IgD-negative memory B cell (primary cell): ENCODE measurements around the gene DCPS. TPM values are rescaled to one million over a fixed set of nuclear protein-coding genes. Genes with fewer than 3 reads are reported as not detected.
"Not testable (repeated sequence)": the region's sequence is repeated elsewhere in the genome, so short reads cannot be mapped to it uniquely, and the experiment has no call there.

Experiments used
- H3K27ac Mint-ChIP-seq, 3 donors: one replicate each; pipeline ENCODE4 v1.8.0; 2020 to 2022; ENCODE audit warnings: mild to moderate bottlenecking in 3 of 3, mixed read lengths in 3 of 3, moderate library complexity in 1 of 3
- H3K27me3 Mint-ChIP-seq: one replicate; pipeline ENCODE4 v1.8.0; 2021; ENCODE audit warnings: mixed read lengths
- H3K36me3 Mint-ChIP-seq: one replicate; pipeline ENCODE4 v1.8.0; 2020; ENCODE audit warnings: mild to moderate bottlenecking, mixed read lengths
- H3K4me1 Mint-ChIP-seq, 3 donors: one replicate each; pipeline ENCODE4 v1.8.0; 2020 to 2022; ENCODE audit warnings: mixed read lengths in 3 of 3, mild to moderate bottlenecking in 1 of 3
- H3K4me3 Mint-ChIP-seq, 4 donors: one replicate each; pipeline ENCODE4 v1.8.0; 2020 to 2022; ENCODE audit warnings: mild to moderate bottlenecking in 4 of 4, mixed read lengths in 4 of 4, moderate library complexity in 3 of 4
- H3K9me3 Mint-ChIP-seq, 3 donors: one replicate each; pipeline ENCODE4 v1.8.0; 2020 to 2021; ENCODE audit warnings: mixed read lengths in 3 of 3, mild to moderate bottlenecking in 1 of 3
- polyA plus RNA-seq: library from polyadenylated mRNA; unstranded; fragments of 300-500 nt; fragmentation: Illumina TruSeq; gene quantifications from one replicate; pipeline ENCODE4 v1.2.3, GENCODE V29; 2021

The DCPS gene
- polyA plus RNA-seq, 1 donor from 2014 or later = 76.9 TPM

- not testable (repeated sequence) for H3K36me3 Mint-ChIP-seq, H3K9me3 Mint-ChIP-seq, H3K4me3 Mint-ChIP-seq, H3K27me3 Mint-ChIP-seq, H3K27ac Mint-ChIP-seq, H3K4me1 Mint-ChIP-seq
Measured at GRCh38 chr11:126381960-126382359, 78.1 kb downstream of the DCPS start.

GRCh38 chr11:126382641-126383040 is 78.8 kb downstream of the DCPS start:
- H3K27ac Mint-ChIP-seq, H3K9me3 Mint-ChIP-seq, H3K4me1 Mint-ChIP-seq: not testable (repeated sequence)

GRCh38 chr11:126383339-126384335 is 79.8 kb downstream of the DCPS start:
- Mint-ChIP-seq H3K4me1 (no peaks in the 10 kb centered on the region), H3K36me3 (no peaks in the 10 kb centered on the region), H3K27ac (no peak overlapping the region), H3K9me3 (peaks cover 0 to 2% (median 0%) of the 10 kb centered on the region in 3 donors), H3K27me3 (no peaks in the 10 kb centered on the region), H3K4me3 (no peak overlapping the region)

More at GRCh38 chr11:126382641-126383040, 78.8 kb downstream of the DCPS start:
- not testable (repeated sequence) for H3K27me3 Mint-ChIP-seq, H3K36me3 Mint-ChIP-seq, H3K4me3 Mint-ChIP-seq

- H3K27ac Mint-ChIP-seq = peak overlapping the region in 1 of 3 donors; percentile 62
- no peak overlapping the region for H3K4me3 Mint-ChIP-seq
- no peaks in the 10 kb centered on the region for H3K4me1 Mint-ChIP-seq
- H3K36me3 Mint-ChIP-seq = no peaks in the 10 kb centered on the region
- H3K27me3 Mint-ChIP-seq = no peaks in the 10 kb centered on the region
- H3K9me3 Mint-ChIP-seq = no peaks in the 10 kb centered on the region
Measured at GRCh38 chr11:126384449-126385070, 80.7 kb downstream of the DCPS start.

- Mint-ChIP-seq H3K27me3 (peaks cover 1% of the 10 kb centered on the region), H3K36me3 (peaks cover 2% of the 10 kb centered on the region), H3K4me1 (no peaks in the 10 kb centered on the region), H3K4me3 (no peak overlapping the region), H3K27ac (no peak overlapping the region), H3K9me3 (no peaks in the 10 kb centered on the region)
Measured at GRCh38 chr11:126385991-126386728, 82.3 kb downstream of the DCPS start.

- not testable (repeated sequence) for H3K9me3 Mint-ChIP-seq, H3K4me3 Mint-ChIP-seq, H3K36me3 Mint-ChIP-seq, H3K27me3 Mint-ChIP-seq, H3K4me1 Mint-ChIP-seq
- peak overlapping the region in 1 of 3 donors; percentile 62 for H3K27ac Mint-ChIP-seq
Measured at GRCh38 chr11:126386729-126387071, 82.8 kb downstream of the DCPS start.

GRCh38 chr11:126387857-126388256 is 84.0 kb downstream of the DCPS start:
- no peaks in the 10 kb centered on the region for H3K9me3 Mint-ChIP-seq
- peaks cover 0 to 9% (median 7%) of the 10 kb centered on the region in 3 donors for H3K4me1 Mint-ChIP-seq

GRCh38 chr11:126390272-126390867 is 86.5 kb downstream of the DCPS start:
- peaks cover 2% of the 10 kb centered on the region for H3K36me3 Mint-ChIP-seq
- H3K9me3 Mint-ChIP-seq = no peaks in the 10 kb centered on the region
- H3K27me3 Mint-ChIP-seq = peaks cover 9% of the 10 kb centered on the region
- H3K27ac Mint-ChIP-seq = no peak overlapping the region
- H3K4me1 Mint-ChIP-seq = peaks cover 0 to 9% (median 7%) of the 10 kb centered on the region in 3 donors
- no peak overlapping the region for H3K4me3 Mint-ChIP-seq

More at GRCh38 chr11:126387857-126388256, 84.0 kb downstream of the DCPS start:
- H3K4me3 Mint-ChIP-seq = no peak overlapping the region
- H3K27ac Mint-ChIP-seq = no peak overlapping the region
- H3K27me3 Mint-ChIP-seq = peaks cover 9% of the 10 kb centered on the region
- peaks cover 2% of the 10 kb centered on the region for H3K36me3 Mint-ChIP-seq

GRCh38 chr11:126391286-126391954 is 87.6 kb downstream of the DCPS start:
- Mint-ChIP-seq H3K4me1 (peaks cover 0 to 9% (median 7%) of the 10 kb centered on the region in 3 donors), H3K36me3 (peaks cover 2% of the 10 kb centered on the region), H3K27ac (no peak overlapping the region), H3K9me3 (no peaks in the 10 kb centered on the region), H3K4me3 (no peak overlapping the region), H3K27me3 (peaks cover 9% of the 10 kb centered on the region)

- H3K36me3 Mint-ChIP-seq = peaks cover 2% of the 10 kb centered on the region
- H3K4me3 Mint-ChIP-seq = no peak overlapping the region
- H3K4me1 Mint-ChIP-seq = peaks cover 0 to 9% (median 7%) of the 10 kb centered on the region in 3 donors
- H3K27me3 Mint-ChIP-seq = peaks cover 9% of the 10 kb centered on the region
- H3K9me3 Mint-ChIP-seq = no peaks in the 10 kb centered on the region
- H3K27ac Mint-ChIP-seq = no peak overlapping the region
Measured at GRCh38 chr11:126391970-126392632, 88.2 kb downstream of the DCPS start.

GRCh38 chr11:126392633-126393013 is 88.8 kb downstream of the DCPS start:
- H3K36me3 Mint-ChIP-seq = peaks cover 2% of the 10 kb centered on the region
- H3K27ac Mint-ChIP-seq = no peak overlapping the region
- H3K27me3 Mint-ChIP-seq = peaks cover 9% of the 10 kb centered on the region
- H3K9me3 Mint-ChIP-seq = no peaks in the 10 kb centered on the region
- peaks cover 0 to 9% (median 7%) of the 10 kb centered on the region in 3 donors for H3K4me1 Mint-ChIP-seq
- no peak overlapping the region for H3K4me3 Mint-ChIP-seq

GRCh38 chr11:126393143-126393542 is 89.3 kb downstream of the DCPS start:
- H3K4me3 Mint-ChIP-seq = no peak overlapping the region
- peaks cover 2% of the 10 kb centered on the region for H3K36me3 Mint-ChIP-seq
- H3K9me3 Mint-ChIP-seq = no peaks in the 10 kb centered on the region
- peaks cover 9% of the 10 kb centered on the region for H3K27me3 Mint-ChIP-seq
- H3K4me1 Mint-ChIP-seq = peaks cover 0 to 9% (median 7%) of the 10 kb centered on the region in 3 donors
- no peak overlapping the region for H3K27ac Mint-ChIP-seq

- Mint-ChIP-seq H3K27me3 (peaks cover 9% of the 10 kb centered on the region), H3K27ac (no peak overlapping the region), H3K4me3 (no peak overlapping the region), H3K9me3 (no peaks in the 10 kb centered on the region), H3K36me3 (peaks cover 2% of the 10 kb centered on the region), H3K4me1 (peaks cover 0 to 9% (median 7%) of the 10 kb centered on the region in 3 donors)
Measured at GRCh38 chr11:126394036-126394435, 90.2 kb downstream of the DCPS start.

GRCh38 chr11:126394634-126395072 is 90.8 kb downstream of the DCPS start:
- H3K4me1 Mint-ChIP-seq, H3K9me3 Mint-ChIP-seq, H3K27ac Mint-ChIP-seq, H3K36me3 Mint-ChIP-seq, H3K27me3 Mint-ChIP-seq, H3K4me3 Mint-ChIP-seq: not testable (repeated sequence)
